Upper lobe of right lung (tissue), 1 donor: ENCODE results near the gene RAD23B. TPM values are rescaled to one million over a fixed set of nuclear protein-coding genes. Genes with fewer than 3 reads are reported as not detected.
"Not testable (repeated sequence)": the region's sequence is repeated elsewhere in the genome, so short reads cannot be mapped to it uniquely, and the experiment has no call there.

ENCODE experiments used
- ATAC-seq: fragments of 200-7000 bp; cut with Tn5 transposase; one replicate; pipeline ENCODE4 v1.9.1; 2020; ENCODE audit warnings: mild to moderate bottlenecking, moderate library complexity
- DNase-seq: peaks from one replicate; pipeline ENCODE4 v3.0.0-alpha.2; 2020
- H3K27ac ChIP-seq: fragments of 200-600 bp; one replicate; pipeline ENCODE4 v1.8.0; 2022
- H3K27me3 ChIP-seq: fragments of 200-600 bp; one replicate; pipeline ENCODE4 v1.8.0; 2022; ENCODE audit warnings: mild to moderate bottlenecking
- H3K36me3 ChIP-seq: fragments of 200-600 bp; one replicate; pipeline ENCODE4 v1.8.0; 2022
- H3K4me1 ChIP-seq: fragments of 200-600 bp; one replicate; pipeline ENCODE4 v1.8.0; 2022
- H3K4me3 ChIP-seq: fragments of 200-600 bp; one replicate; pipeline ENCODE4 v1.8.0; 2022; ENCODE audit warnings: mild to moderate bottlenecking
- H3K9me3 ChIP-seq: fragments of 200-600 bp; one replicate; pipeline ENCODE4 v1.8.0; 2022
- intact Hi-C: fragments of 100-400 bp; cut with DNase I; formaldehyde crosslinking; loops from one replicate; pipeline ENCODE4 v1.11.0; 2022
- total RNA-seq: library from RNA; stranded (reverse); fragmentation: NEBNext Ultra II Directional; extraction: Animal tissue kit (Norgen Biotek cat#: 25700); gene quantifications from one replicate; pipeline ENCODE4 v1.2.1, GENCODE V29; 2021
- TF ChIP-seq, protein P1 (sequence below): fragments of 200-600 bp; IDR thresholded peaks from one replicate; pipeline ENCODE4 v1.8.0; 2022; ENCODE audit warnings: antibody characterized with exemption
- donor health status: DM: no; HTN: yes; CAD: no; lungs with severe emphysema.

RAD23B gene
- total RNA-seq, 1 donor from 2014 or later: 98.0 TPM

DNA sequence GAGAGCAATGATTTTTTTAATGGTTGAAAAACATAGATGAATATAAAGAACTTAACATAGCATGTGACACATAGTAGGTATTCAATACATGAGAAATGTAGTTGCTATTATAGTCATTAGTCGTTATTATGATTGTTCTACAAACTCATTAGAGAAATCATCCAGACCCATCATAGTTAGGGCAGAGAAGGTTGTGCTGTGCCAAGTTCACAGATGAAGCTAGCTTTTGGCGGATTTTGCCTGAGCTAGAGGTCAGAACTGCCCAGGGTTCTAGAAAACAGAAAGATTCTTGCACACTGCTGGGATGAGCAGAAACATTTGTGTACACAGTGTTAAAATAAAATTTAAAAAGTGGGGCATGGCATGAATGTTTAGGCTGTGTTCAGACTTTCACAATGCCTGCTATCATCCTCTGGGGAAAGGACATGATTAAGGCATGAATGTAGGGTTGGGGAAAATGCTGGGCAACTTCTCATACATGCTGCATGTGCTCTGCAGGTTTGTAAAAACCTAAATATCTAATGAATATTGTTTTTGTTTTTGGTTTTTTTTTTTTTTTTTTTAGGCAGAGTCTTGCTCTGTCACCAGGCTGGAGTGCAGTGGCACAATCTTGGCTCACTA, 33.3 kb upstream of the RAD23B start:
- no peak for DNase-seq

DNA sequence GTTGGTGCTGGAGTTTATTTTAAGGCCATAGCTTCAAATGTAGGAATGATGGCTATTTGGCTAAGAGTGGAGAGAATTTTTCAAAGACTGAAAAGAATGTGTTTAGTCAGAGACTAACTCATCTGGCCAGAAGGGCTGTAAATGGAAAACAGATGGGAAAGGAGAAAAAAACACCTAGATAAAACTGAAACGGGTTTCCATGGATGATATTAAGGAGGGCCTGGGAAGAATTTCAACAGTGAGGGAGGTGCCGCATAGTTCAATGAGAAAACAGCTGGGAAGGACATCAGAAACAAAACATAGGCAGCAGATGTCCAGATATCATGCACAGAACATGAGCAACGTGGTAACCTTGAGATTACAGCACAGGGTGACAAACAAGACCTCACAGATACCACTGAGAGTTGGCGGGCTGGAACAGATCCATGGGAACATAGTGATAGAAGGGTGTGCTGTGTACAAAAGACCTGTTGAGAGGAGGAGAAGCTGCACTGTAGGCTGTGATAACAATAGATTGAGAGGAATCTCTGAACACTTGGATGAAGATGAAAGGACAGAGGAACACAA, 31.2 kb upstream of the RAD23B start:
- no peak overlapping the region for H3K4me3 ChIP-seq
- DNase-seq: no peak
- H3K9me3 ChIP-seq: no peaks in the 10 kb centered on the region
- H3K27me3 ChIP-seq: no peaks in the 10 kb centered on the region
- no peaks in the 10 kb centered on the region for H3K4me1 ChIP-seq
- no peaks in the 10 kb centered on the region for H3K36me3 ChIP-seq
- no peak overlapping the region for H3K27ac ChIP-seq
- intact Hi-C loops: no loop called here
- ATAC-seq: no peak
- TF ChIP-seq, protein P1, sequence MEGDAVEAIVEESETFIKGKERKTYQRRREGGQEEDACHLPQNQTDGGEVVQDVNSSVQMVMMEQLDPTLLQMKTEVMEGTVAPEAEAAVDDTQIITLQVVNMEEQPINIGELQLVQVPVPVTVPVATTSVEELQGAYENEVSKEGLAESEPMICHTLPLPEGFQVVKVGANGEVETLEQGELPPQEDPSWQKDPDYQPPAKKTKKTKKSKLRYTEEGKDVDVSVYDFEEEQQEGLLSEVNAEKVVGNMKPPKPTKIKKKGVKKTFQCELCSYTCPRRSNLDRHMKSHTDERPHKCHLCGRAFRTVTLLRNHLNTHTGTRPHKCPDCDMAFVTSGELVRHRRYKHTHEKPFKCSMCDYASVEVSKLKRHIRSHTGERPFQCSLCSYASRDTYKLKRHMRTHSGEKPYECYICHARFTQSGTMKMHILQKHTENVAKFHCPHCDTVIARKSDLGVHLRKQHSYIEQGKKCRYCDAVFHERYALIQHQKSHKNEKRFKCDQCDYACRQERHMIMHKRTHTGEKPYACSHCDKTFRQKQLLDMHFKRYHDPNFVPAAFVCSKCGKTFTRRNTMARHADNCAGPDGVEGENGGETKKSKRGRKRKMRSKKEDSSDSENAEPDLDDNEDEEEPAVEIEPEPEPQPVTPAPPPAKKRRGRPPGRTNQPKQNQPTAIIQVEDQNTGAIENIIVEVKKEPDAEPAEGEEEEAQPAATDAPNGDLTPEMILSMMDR: no peak

More for the DNA sequence above, 33.3 kb upstream of the RAD23B start:
- Histone ChIP-seq H3K27ac (no peak overlapping the region), H3K4me3 (no peak overlapping the region), H3K4me1 (no peaks in the 10 kb centered on the region), H3K9me3 (no peaks in the 10 kb centered on the region), H3K36me3 (no peaks in the 10 kb centered on the region), H3K27me3 (no peaks in the 10 kb centered on the region)
- no peak for ATAC-seq
- TF ChIP-seq, protein P1: no peak
- intact Hi-C loops: no loop called here

DNA sequence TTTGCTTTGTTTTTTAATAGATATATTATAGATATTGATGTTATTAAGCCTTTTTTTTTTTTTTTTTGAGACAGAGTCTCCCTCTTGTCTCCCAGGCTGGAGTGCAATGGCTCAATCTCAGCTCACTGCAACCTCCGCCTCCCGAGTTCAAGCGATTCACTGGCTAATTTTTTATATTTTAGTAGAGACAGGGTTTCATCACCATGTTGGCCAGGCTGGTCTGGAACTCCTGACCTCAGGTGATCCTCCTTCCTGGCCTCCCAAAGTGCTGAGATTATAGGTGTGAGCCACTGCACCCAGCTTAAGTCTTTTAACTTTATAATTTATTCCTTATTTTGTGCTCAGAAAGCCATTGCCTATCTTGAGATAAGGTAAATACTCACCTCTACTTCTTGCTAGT, 24.2 kb upstream of the RAD23B start:
- intact Hi-C loops: no loop called here
- H3K9me3 ChIP-seq: no peaks in the 10 kb centered on the region

DNA sequence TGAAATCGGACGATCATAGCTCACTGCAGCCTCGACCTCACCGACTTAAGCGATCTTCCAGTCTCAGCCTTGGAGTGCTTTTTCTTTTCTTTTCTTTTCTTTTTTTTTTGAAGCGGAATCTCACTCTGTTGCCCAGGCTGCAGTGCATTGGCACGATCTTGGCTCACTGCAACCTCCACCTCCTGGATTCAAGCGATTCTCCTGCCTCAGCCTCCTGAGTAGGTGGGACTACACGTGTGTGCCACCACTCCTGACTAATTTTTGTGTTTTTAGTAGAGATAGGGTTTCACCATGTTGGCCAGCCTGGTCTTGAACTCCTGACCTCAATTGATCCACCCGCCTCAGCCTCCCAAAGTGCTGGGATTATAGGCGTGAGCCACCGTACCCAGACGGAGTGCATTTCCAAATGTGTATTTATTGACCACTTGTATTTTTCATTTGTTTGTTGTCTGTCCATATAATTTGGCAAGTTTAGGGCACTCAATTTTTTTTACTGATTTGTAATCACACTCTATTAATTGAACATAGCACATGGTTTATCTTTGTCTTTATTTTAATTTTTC, 23.2 kb upstream of the RAD23B start:
- not testable (repeated sequence) for ATAC-seq, DNase-seq

More for the DNA sequence above, 24.2 kb upstream of the RAD23B start:
- Histone ChIP-seq H3K36me3 (no peaks in the 10 kb centered on the region), H3K27ac (no peak overlapping the region), H3K4me1 (no peaks in the 10 kb centered on the region), H3K27me3 (no peaks in the 10 kb centered on the region), H3K4me3 (no peak overlapping the region)
- no peak for DNase-seq
- TF ChIP-seq, protein P1: no peak
- no peak for ATAC-seq

DNA sequence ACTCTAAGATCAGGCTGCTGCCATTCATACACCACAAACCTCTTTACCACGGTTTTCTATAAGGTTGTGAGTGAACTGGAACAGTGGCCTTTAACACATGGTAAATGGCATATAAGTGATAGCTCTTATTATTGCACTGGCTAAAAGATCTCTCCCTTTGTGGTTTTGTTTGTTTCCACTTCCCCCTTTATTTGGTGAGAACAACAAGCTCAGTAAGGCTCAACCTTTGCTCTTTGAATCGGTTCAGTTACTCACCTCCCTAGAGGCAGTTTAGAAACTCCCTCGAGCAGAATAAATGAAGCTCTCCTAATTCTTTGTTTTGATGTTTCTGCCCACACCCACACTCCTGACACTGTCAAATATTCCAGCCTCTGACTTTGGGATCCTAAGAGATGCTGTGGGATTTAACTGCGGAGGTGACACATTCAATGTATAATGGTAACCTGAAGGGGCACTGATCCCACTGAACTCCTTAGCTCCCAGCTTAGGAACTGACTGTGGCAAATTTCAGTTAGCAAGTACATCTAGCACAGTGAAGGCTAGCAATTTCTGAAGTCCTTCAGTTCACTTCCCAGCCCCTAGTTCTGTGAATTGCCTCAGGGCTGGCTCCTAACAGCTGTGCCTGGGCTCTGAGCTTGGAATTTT, 22.5 kb upstream of the RAD23B start:
- Histone ChIP-seq H3K9me3 (peaks cover 2% of the 10 kb centered on the region), H3K27ac (no peak overlapping the region), H3K4me3 (no peak overlapping the region), H3K4me1 (no peaks in the 10 kb centered on the region), H3K36me3 (no peaks in the 10 kb centered on the region), H3K27me3 (no peaks in the 10 kb centered on the region)
- intact Hi-C loops: no loop called here
- ATAC-seq (no peak), DNase-seq (no peak)
- TF ChIP-seq, protein P1: no peak

More for the DNA sequence above, 23.2 kb upstream of the RAD23B start:
- H3K27me3 ChIP-seq, H3K27ac ChIP-seq, H3K9me3 ChIP-seq, intact Hi-C loops, H3K4me1 ChIP-seq, H3K36me3 ChIP-seq, H3K4me3 ChIP-seq: not testable (repeated sequence)

DNA sequence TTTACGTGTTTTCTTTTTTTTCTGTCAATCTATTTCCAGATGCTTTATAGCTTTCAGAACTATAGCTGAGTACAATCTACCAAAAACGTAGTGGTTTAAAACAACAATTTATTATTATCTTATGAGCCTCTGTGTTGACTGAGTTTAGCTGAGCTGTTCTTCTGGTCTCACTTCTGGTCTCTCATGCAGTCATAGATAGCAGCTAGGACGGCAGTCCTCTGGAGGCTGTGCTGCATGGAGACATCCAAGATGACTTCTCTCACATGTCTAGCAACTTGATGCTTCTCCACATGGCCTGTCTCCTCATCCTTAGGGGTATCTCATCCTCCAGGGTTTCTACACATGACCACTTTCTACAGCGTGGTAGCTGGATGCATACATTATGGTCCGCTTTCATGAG, 22.0 kb upstream of the RAD23B start:
- H3K27ac ChIP-seq: no peak overlapping the region
- ATAC-seq (no peak), DNase-seq (no peak)
- peaks cover 5% of the 10 kb centered on the region for H3K9me3 ChIP-seq
- no peaks in the 10 kb centered on the region for H3K36me3 ChIP-seq
- H3K27me3 ChIP-seq: no peaks in the 10 kb centered on the region
- H3K4me1 ChIP-seq: no peaks in the 10 kb centered on the region
- TF ChIP-seq, protein P1: no peak
- intact Hi-C loops: no loop called here
- no peak overlapping the region for H3K4me3 ChIP-seq
